ENCODE measurements around the gene LRIG1.

Gene LRIG1, protein sequence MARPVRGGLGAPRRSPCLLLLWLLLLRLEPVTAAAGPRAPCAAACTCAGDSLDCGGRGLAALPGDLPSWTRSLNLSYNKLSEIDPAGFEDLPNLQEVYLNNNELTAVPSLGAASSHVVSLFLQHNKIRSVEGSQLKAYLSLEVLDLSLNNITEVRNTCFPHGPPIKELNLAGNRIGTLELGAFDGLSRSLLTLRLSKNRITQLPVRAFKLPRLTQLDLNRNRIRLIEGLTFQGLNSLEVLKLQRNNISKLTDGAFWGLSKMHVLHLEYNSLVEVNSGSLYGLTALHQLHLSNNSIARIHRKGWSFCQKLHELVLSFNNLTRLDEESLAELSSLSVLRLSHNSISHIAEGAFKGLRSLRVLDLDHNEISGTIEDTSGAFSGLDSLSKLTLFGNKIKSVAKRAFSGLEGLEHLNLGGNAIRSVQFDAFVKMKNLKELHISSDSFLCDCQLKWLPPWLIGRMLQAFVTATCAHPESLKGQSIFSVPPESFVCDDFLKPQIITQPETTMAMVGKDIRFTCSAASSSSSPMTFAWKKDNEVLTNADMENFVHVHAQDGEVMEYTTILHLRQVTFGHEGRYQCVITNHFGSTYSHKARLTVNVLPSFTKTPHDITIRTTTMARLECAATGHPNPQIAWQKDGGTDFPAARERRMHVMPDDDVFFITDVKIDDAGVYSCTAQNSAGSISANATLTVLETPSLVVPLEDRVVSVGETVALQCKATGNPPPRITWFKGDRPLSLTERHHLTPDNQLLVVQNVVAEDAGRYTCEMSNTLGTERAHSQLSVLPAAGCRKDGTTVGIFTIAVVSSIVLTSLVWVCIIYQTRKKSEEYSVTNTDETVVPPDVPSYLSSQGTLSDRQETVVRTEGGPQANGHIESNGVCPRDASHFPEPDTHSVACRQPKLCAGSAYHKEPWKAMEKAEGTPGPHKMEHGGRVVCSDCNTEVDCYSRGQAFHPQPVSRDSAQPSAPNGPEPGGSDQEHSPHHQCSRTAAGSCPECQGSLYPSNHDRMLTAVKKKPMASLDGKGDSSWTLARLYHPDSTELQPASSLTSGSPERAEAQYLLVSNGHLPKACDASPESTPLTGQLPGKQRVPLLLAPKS

DNA sequence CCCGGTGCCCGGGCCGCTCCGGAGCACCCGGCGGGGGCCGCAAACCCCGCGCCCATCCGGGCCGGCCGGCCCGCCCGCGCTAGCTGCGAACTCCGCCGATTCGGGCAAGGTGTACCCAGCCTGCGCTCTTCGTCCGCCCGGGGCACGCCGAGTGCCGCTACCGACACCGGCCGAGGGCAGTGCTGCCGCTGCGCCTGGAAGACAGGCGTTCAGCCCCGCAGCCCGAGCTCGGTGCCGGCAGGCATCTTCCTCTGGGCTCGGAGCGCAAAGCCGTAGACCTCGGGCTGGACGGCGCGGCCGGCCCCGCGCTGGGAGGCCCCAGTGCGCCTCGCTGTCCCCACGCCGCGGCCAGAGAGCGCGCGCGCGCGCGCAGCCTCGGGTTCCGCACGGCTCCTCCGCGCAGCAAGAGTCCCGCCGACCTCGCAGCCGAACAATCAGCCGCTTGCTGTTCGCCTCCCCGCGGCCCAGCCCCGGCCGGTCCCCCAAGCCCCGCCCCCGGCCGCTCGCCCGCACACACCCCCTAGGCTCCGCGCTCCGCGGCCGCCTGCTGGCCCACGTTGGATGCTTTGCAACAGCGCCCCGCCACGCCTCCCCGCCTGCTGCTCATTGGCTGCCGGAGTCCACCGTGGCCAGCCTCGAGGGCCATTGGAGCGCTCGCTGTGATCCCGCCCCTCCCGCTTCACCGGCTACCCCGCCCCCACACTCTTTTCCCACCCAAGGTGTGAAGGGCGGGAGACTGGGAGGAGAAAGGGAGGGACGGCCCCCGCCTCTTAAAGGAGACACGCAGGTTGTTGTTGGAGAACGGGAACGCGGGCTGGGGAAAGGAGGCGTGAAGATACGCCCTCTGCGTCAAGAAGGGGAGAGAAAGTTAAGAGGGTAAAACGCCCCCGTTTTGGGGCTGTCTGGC is at the start of gene LRIG1:
Gene LRIG1 (minus strand): TSS at position 447 of the 907 bp plus-strand sequence. CDS start 615 bp downstream, outside the sequence.
- DNase-seq: peak; percentile 84

DNA sequence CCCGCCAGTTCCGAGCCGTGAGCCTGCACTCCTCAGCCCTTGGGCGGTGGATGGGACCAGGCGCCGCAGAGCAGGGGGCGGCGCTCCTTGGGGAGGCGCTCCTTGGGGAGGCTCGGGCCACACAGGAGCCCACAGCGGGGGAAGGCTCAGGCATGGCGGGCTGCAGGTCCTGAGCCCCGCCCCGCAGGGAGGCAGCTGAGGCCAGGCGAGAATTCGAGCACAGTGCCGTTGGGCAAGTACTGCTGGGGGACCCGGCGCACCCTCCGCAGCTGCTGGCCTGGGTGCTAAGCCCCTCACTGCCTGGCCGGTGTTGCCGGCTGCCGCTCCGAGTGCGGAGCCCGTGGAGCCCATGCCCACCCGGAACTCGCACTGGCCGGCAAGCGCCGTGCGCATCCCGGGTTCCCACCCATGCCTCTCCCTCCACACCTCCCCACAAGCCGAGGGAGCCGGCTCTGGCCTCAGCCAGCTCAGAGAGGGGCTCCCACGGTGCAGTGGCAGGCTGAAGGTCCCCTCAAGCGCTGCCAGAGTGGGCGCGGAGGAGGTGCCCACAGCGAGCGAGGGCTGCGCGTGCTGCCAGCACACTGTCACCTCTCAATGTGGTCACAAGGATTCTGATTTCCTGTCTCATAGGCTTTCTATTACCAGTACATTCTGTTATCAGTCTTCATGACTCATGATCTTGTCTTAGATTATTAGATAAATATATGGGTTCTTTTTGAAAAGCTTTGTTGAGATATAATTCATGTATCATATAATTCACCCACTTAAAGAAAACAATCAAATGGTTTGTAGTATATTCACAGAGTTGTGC is 44.0 kb upstream of the LRIG1 start:
- DNase-seq: no peak

DNA sequence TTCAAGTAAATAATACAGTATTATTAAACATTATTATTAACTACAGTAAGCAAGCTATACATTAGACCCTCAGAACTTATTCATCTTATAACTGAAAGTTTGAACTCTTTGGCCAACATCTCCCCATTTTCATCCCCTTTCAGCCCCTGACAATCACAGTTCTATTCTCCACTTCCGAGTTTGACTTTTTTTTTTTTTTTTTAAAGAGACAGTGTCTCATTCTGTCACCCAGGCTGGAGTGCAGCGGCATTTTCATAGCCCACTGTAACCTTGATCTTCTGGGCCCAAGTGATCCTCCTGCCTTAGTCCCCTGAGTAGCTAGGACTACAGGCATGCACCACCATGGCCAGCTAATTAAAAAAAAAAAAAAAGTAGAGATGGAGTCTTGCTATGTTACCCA is 41.3 kb upstream of the LRIG1 start:
- DNase-seq: no peak

DNA sequence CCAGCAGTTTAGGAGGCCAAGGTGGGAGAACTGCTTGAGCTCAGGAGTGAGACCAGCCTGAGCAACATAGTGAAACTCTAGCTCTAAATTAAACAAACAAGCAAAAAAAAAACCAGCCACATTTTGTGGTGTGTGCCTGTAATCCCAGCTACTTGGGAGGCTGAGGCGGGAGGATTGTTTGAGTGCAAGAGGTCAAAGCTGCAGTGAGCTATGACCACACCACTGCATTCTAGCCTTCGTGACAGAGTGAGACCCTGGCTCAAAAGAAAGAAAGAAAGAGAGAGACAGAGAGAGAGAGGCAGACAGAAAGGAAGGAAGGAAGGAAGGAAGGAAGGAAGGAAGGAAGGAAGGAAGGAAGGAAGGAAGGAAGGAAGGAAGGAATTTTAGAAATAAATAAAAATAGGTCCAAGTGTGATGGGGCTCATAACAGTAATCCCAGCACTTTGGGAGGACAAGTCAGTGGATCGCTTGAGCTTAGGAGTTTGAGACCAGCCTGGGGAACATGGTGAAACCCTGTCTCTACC is 38.7 kb upstream of the LRIG1 start:
- no peak for DNase-seq

DNA sequence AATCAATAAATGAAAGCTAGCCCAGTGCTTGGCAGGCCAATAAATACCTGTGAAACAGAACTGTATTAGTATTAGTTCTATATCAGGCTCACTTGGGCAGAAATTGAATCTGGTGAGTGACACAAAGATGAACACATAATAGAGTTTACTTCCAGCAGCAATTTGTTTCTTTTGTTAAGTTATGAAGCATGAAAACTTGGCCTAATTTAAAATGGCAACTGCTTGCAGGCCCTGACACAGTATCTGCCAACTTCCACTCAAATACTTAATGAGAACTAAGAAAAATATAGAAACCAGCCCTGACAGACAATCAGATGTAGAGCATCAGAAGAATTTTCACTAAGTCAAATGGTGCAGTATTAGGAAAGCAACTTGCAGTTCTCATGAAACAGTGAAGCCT is 37.6 kb upstream of the LRIG1 start:
- no peak for DNase-seq

DNA sequence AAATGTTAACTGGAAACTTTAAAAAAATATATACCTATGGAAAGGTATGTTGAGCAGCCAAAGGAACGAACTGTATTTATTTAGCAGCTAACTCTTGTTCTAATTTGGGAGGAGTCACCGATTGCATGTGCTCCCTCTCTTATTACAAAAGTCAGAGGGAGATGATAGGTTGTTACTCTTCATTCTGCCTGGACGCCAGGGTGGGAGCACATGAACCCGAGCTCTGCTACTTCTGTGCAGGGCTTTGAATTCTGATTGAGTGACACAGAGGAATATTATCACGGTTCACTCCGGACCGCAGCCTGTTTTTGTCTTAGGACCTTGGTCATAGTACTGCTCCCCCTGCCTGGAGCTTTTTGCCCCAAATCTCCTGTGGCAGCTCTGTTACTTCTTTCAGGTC is 36.9 kb upstream of the LRIG1 start:
- DNase-seq: no peak

DNA sequence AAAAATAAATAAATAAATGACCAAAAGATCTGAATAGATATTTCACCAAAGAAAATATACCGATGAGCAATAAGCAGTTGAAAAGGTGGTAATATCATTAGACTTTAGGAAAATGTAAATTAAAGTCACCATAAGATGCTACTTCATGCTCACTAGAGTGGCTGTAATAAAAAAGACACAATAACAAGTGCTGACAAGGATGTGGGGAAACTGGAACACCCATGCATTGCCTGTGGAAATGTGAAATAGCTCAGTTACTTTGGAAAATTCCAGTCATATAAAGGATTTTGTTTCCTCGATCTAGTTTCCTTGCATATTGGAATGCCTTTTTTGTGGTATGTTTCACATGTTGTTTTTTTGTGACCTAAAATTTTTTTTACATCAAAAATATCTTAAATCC is 36.0 kb upstream of the LRIG1 start:
- DNase-seq: no peak

DNA sequence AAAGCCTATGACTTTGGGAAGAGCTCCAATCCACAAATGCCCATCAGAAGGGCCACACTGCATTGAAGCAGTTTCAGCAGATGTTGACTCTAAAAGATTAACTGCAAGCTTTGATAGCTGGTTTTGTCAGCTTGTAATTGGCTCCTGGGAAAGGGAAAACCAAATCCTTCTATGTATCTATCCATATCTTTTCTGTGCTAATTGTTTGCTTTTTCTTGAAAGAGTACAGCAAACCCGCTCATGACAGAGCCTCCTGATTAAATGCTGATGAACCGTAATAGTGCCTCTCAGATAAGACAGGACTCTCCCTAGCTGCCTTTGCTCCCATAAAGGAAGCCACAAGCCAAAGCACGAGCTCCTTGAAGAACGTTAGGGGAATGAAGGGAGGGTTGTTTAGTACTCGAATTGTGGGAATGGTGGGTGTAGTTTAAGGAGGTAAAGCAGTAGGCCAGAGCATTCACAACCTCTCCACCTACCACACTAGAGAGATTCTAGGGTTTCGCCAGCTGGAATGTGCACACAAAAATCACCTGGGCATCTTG is 33.6 kb upstream of the LRIG1 start:
- no peak for DNase-seq

DNA sequence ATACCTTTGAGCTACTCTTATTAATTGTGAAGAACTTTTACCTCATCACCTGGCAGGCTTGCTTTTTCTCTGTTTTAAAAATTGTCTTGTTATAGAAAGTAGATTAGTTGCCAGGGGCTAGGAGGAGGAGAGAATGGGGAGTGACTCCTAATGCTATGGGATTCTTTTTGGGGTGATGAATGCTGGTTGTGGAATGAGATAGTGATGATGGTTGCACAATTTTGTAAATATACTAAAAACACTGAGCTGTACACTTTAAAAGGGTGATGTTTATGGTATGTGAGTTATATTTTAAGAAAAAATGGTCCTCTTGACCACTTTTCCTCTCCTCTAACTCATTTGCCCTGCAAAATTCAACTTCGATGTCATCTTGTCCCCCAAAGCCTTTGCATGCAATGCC is 31.8 kb upstream of the LRIG1 start:
- DNase-seq: no peak

DNA sequence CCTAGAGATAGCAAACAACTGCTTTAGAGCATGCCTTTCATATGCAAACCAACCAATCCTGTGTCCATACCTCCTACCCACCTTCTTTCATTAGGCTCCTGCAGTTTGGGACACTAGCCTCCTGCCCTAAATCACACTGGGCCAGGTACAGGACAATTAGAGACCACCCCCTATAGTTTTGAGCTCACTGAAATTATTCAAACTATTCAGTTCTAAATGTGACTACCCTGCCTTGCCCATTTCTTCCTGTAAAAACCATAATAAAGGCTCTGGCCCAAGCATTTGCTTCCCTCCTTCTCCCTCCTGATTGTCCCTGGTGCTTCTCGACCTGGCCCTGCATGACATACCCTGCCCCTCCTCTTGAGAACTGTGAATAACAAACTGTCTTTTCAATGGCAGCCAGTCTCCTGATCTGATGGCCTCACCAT is 31.4 kb upstream of the LRIG1 start:
- DNase-seq: no peak

DNA sequence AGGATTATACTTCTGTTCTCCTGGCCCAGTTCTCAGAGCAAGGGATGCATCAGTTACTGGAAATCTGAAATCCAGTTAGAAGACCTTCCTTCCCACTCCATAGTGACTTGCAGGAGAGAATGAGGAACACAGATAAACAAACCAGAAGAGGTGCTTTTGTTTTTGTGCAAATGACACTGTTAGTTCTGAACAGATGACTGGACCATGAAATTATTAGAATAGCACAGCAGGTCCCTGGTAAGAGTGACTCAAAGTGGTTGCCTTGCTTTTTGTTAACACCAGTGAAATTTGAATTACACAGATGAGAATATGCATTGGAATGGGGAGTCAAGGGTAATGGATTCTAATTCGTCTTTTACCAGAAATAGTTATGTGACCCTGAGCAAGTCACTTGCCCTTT is 30.4 kb upstream of the LRIG1 start:
- DNase-seq: no peak

DNA sequence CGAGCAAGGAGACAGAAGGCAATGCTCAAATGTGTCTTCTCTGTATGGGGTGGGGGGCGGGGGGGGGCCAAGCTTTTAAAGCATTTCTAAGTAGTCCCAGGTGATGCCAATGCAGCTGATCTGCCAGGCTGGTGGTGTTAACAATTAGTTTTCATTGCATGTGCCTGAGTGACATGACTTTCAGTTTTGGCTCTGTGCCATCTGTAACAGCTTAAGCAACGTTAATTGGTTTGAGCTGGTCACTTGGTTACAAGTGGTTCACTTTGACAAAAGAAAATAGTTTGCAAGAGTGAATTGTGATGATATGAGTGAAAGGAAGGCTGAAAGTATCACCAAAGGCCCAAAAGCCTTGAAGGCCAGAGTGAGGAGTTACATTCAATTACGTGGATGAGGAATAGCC is 26.4 kb upstream of the LRIG1 start:
- DNase-seq: no peak

DNA sequence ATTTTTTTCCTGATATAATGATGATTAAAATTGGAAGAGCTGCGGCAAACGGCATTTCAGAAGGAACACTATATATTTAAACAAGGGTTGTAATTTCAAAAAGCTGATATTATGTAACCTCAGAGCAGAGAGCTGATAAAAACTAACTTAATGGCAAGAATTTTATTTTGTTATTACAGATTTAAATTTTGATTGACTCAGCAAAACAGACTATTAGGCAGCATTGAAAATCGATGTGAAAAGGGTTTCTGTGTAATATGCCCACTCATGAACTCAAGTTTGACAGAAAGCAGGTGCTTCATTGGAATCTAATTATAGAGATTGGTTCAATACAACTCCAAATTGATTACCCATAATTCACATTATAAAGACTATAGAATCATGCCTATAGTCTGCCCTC is 24.9 kb upstream of the LRIG1 start:
- DNase-seq: no peak

DNA sequence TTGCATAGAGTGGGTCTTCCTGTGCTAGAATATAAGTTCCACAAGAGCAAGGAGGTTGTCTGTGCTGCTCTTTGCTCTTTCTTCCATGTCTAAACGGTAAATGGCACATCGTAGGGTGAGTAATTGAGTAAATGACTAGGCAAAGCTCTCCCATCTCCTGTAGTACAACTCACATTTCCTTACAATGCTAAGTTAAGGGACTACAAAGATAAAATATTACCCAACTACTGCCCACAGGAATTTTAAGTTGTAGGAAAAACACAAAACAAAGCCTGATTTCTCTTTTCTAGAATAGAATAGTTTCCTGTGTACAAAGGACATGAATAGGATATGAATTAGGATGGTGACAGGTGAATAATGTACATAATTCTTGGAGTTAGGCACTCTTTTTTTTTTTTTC is 19.9 kb upstream of the LRIG1 start:
- DNase-seq: no peak

DNA sequence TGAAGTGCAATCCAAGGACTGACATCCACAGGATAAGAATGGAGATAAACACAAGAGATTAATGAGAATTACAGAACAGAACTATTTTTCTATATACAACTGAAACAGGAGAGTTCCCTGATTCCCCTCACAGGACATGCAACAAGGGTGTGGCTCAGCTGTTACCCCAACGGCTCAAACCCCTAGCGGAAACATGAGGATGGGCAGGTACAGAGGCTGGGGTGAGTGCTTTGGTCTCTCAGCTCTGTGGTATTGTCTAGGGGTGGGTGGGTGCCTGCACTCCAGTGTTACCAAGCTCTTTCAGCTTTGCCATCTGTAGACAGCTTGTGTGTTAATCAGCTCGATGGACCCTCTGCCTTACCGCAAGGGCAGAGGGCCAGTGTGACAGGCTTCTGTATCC is 17.8 kb upstream of the LRIG1 start:
- DNase-seq: no peak

DNA sequence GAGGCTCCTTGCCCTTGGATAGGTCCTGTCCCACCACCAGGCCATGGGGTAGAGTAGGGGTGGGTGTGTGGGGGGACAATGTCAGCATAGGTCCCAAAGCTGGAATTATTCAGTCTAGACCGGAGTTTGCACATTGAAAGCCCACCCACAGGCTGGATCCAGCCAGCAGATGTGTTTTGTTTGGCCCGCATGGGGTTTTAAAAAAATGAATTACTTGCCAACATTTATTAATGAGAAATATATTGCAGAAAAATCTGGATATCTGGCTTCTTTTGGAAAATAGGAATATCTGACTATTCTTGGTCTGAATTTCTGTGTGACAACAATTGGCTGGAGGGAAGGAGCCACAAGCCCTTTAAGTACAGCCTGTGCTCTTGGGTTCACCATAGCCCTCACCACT is 17.3 kb upstream of the LRIG1 start:
- DNase-seq: no peak

DNA sequence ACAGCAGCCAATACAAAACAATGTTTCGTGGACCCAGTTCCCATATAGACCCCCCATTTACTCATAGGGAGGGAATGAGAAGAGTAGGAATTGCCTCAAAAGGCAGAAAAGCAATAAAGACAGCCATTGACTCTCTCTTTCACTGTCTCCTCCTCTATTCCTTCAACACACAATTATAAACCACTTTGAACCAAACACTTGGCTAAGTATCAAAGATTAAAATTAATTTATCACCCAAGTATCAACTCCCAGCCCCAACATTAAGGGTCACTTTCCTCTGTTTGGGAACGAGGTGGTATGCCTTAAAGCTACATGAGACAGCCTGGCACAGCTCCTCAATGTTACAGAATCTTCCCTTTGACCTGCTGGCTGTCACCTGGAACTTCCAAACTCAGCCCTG is 16.4 kb upstream of the LRIG1 start:
- no peak for DNase-seq

DNA sequence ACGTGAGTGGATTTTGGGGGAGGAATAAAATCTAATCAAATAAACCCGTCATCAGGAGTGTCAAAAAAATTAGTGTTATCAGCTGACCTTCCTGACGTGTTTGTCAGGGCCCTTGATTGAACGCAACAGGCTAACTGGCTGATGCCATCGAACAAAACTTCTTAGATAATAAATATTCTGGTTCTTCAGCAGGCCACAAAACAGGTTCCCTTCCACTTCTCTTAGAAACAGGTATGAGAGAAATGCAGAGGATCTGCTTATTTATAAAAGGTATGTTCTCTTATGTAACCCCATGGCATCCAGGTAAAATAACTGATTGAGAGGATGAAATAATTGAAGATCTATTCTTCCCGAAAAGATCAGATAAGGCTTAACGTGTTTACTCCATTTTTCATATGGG is 7.6 kb upstream of the LRIG1 start:
- no peak for DNase-seq

DNA sequence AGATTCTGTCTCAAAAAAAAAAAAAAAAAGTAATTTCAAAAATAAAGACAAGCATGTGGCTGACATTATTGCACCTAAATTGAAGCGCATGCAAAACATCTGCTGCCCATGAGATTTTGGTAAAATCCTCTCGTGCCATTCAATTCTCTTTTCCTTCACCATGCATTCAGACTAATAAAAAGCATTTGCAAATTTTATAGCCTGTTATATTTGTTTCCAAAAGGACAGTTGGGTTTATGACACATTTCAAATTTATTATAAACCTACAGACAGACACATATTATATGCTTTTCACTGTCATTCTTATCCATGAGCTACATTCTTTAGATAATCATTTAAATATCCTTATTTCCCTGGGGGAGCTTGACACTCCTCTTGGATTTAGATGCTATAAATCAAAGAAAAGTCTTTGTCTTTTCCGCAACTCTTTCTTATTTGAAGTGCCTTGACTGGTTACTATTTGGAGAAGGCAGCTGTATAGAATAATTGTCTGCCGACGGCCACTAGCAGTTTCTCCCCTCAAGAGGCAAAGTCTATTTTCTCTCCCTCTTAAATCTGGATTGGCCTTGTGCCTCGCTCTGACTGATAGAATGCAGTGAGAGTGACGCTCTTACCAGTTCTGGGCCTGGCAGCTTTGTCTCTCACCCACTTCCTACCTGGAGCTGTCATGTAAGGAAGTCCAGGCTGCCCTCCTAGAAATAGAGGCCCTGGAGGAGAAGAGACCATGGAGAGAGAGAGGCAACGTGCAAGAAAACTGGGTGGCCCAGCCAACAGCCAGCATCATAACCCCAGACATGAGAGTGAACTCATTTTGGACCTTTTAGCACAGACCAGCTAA is 6.8 kb upstream of the LRIG1 start:
- no peak for DNase-seq

DNA sequence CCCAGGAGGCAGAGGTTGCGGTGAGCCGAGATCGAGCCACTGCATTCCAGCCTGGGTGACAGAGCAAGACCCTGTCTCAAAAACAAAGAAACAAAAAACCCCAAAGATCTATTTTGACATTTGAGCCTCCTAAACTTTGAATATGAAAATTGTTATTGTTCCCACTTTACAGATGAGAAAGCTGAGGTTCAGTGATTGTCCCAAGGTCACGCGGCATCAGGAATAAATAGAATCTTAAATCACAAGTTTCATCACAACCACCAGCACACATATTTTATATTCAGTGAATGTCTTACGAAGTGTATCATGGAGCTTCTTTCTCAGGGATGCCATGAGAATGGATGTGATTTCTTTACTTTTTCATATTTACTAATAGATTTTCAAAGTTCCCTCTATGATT is 5.3 kb upstream of the LRIG1 start:
- no peak for DNase-seq
